ENCODE results near the gene WDR27. TPM values are rescaled to one million over a fixed set of nuclear protein-coding genes. Genes with fewer than 3 reads are reported as not detected.

The WDR27 gene
- total RNA-seq, 1 donor = 23.9 TPM

- no peak for DNase-seq (ENCODE audit: insufficient read length, low spot score, missing footprints)
- Histone ChIP-seq H4K20me1 (ENCODE audit: insufficient read depth, low read length) (no peaks in the 10 kb centered on the region), H3K27me3 (ENCODE audit: insufficient read depth, low read length) (no peaks in the 10 kb centered on the region), H3K36me3 (ENCODE audit: insufficient read depth, low read length) (no peaks in the 10 kb centered on the region), H2AFZ (ENCODE audit: low read length) (no peak overlapping the region), H3K4me2 (ENCODE audit: insufficient read depth, low read length) (no peak overlapping the region), H3K9me3 (ENCODE audit: low read depth, low read length) (no peaks in the 10 kb centered on the region), H3K4me3 (ENCODE audit: insufficient read depth, low read length) (no peak overlapping the region), H3K4me1 (ENCODE audit: insufficient read depth, low read length) (peaks cover 29% of the 10 kb centered on the region), H3K79me2 (ENCODE audit: insufficient read depth, low read length) (no peaks in the 10 kb centered on the region), H3K27ac (ENCODE audit: low read depth, low read length) (no peak overlapping the region)
- TF ChIP-seq, protein P1, sequence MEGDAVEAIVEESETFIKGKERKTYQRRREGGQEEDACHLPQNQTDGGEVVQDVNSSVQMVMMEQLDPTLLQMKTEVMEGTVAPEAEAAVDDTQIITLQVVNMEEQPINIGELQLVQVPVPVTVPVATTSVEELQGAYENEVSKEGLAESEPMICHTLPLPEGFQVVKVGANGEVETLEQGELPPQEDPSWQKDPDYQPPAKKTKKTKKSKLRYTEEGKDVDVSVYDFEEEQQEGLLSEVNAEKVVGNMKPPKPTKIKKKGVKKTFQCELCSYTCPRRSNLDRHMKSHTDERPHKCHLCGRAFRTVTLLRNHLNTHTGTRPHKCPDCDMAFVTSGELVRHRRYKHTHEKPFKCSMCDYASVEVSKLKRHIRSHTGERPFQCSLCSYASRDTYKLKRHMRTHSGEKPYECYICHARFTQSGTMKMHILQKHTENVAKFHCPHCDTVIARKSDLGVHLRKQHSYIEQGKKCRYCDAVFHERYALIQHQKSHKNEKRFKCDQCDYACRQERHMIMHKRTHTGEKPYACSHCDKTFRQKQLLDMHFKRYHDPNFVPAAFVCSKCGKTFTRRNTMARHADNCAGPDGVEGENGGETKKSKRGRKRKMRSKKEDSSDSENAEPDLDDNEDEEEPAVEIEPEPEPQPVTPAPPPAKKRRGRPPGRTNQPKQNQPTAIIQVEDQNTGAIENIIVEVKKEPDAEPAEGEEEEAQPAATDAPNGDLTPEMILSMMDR (IDR thresholded peaks at IDR 0.05; ENCODE audit: extremely low read depth, low read depth, low read length) = no peak
These were observed 144.9 kb downstream of the WDR27 start for GRCh38 chr6:169556758-169557548.

DNA sequence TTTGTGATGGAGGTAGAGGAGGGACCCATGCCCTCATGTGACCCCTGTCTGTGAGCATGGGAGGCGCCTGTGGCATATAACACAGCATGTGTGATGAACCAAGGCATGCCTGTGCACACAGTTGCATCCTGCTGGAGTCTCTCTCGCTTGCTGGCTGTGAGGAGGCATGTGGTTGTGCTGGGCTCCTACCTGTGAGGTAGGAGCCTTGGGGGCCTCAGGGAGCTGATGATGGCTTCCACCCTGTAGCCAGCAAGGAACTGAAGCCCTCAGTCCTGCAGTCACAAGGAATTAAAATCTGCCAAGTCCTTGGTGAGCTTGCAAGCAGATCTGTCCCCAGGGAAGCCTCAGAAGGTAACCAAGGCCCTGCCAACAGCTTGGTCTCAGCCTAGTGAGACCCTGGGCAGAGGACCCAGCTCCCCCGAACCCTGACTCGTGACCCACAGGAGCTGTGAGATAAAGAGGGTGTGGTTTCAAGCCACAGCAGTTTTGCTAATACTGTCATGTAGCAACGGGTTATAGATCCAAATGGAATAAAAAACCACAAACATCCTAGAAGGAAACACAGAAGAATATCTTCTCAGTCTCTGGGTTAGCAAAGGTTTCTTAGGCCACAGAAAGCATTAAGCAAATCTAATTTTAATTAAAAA lies 145.7 kb downstream of the WDR27 start:
- Histone ChIP-seq H3K79me2 (ENCODE audit: insufficient read depth, low read length) (no peaks in the 10 kb centered on the region), H2AFZ (ENCODE audit: low read length) (peak overlapping the region; percentile 50), H3K4me1 (ENCODE audit: insufficient read depth, low read length) (peaks cover 29% of the 10 kb centered on the region), H3K9me3 (ENCODE audit: low read depth, low read length) (no peaks in the 10 kb centered on the region), H3K27me3 (ENCODE audit: insufficient read depth, low read length) (no peaks in the 10 kb centered on the region), H3K27ac (ENCODE audit: low read depth, low read length) (no peak overlapping the region), H4K20me1 (ENCODE audit: insufficient read depth, low read length) (no peaks in the 10 kb centered on the region), H3K4me3 (ENCODE audit: insufficient read depth, low read length) (no peak overlapping the region), H3K36me3 (ENCODE audit: insufficient read depth, low read length) (no peaks in the 10 kb centered on the region), H3K4me2 (ENCODE audit: insufficient read depth, low read length) (no peak overlapping the region)
- TF ChIP-seq, protein P1 (IDR thresholded peaks at IDR 0.05; ENCODE audit: extremely low read depth, low read depth, low read length) = no peak
- DNase-seq (ENCODE audit: insufficient read length, low spot score, missing footprints) = peak; percentile 63

- Histone ChIP-seq H3K4me2 (ENCODE audit: insufficient read depth, low read length) (peak overlapping the region; percentile 2), H4K20me1 (ENCODE audit: insufficient read depth, low read length) (no peaks in the 10 kb centered on the region), H3K27ac (ENCODE audit: low read depth, low read length) (peak overlapping the region; percentile 46), H3K9me3 (ENCODE audit: low read depth, low read length) (no peaks in the 10 kb centered on the region), H3K27me3 (ENCODE audit: insufficient read depth, low read length) (no peaks in the 10 kb centered on the region), H2AFZ (ENCODE audit: low read length) (no peak overlapping the region), H3K4me1 (ENCODE audit: insufficient read depth, low read length) (peaks cover 12% of the 10 kb centered on the region), H3K79me2 (ENCODE audit: insufficient read depth, low read length) (no peaks in the 10 kb centered on the region), H3K36me3 (ENCODE audit: insufficient read depth, low read length) (no peaks in the 10 kb centered on the region), H3K4me3 (ENCODE audit: insufficient read depth, low read length) (no peak overlapping the region)
- peak; percentile 43 for DNase-seq (ENCODE audit: insufficient read length, low spot score, missing footprints)
- TF ChIP-seq, protein P1 (IDR thresholded peaks at IDR 0.05; ENCODE audit: extremely low read depth, low read depth, low read length) = no peak
These were observed 155.8 kb downstream of the WDR27 start for GRCh38 chr6:169545982-169546381.

DNA sequence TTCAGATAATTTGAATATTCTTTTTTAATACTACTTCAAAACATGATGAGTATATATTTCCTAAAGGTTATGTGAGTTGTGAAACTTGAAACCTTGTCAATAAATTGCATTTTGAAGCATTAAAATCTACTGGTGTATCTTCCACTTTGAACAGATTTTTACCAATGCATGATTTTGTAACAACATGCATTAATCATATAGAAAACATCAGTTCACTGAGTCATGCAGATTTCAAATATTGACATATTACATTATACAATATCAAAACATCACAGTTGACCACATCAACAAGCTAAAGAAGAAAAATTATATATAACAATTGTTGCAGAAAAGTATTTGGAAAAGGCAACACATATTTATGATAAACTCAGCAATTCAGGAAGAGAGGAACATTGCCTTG lies 158.1 kb downstream of the WDR27 start:
- Histone ChIP-seq H3K4me2 (ENCODE audit: insufficient read depth, low read length) (no peak overlapping the region), H3K36me3 (ENCODE audit: insufficient read depth, low read length) (no peaks in the 10 kb centered on the region), H3K9me3 (ENCODE audit: low read depth, low read length) (no peaks in the 10 kb centered on the region), H3K27me3 (ENCODE audit: insufficient read depth, low read length) (no peaks in the 10 kb centered on the region), H2AFZ (ENCODE audit: low read length) (no peak overlapping the region), H3K27ac (ENCODE audit: low read depth, low read length) (no peak overlapping the region), H4K20me1 (ENCODE audit: insufficient read depth, low read length) (no peaks in the 10 kb centered on the region), H3K79me2 (ENCODE audit: insufficient read depth, low read length) (no peaks in the 10 kb centered on the region), H3K4me3 (ENCODE audit: insufficient read depth, low read length) (no peak overlapping the region), H3K4me1 (ENCODE audit: insufficient read depth, low read length) (peaks cover 27% of the 10 kb centered on the region)
- no peak for DNase-seq (ENCODE audit: insufficient read length, low spot score, missing footprints)
- TF ChIP-seq, protein P1 (IDR thresholded peaks at IDR 0.05; ENCODE audit: extremely low read depth, low read depth, low read length) = no peak

Data from osteoblast (primary cell).